NB4 (cell line): ENCODE measurements around the gene CTNND2.

Experiments
- POLR2A ChIP-seq: IDR thresholded peaks from 2 replicates; pipeline ENCODE4 v1.6.1; 2011; ENCODE audit warnings: mild to moderate bottlenecking; ENCODE audit not compliant: insufficient read length; ENCODE audit errors: extremely low read depth
- TF ChIP-seq, protein P1 (sequence below): IDR thresholded peaks from 2 replicates; pipeline ENCODE4 v1.6.1; 2011; ENCODE audit warnings: low read depth, low read length
- TF ChIP-seq, protein P2 (sequence below): IDR thresholded peaks from one replicate; pipeline ENCODE4 v1.5.1; 2012; ENCODE audit warnings: low read depth, low read length

DNA sequence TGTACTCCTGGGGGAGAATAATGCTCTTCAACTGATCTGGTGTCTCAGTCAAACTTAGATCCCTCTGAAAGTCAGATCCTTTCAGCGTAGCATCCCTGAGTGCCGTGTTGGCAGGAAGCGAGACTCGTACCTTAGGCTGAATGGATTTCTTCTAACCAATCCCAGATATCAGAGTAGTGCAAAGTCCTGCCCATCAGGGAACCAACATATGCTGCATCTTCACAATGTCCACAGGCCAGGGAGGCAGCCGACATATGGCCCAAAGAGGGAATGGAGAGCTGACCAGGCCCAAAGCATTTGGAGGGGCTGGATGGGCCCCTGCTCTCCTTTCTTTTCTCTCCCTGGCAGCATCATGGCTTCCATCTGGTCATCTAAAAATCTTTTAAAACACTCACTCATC is 646.2 kb downstream of the CTNND2 start:
- TF ChIP-seq, protein P1, sequence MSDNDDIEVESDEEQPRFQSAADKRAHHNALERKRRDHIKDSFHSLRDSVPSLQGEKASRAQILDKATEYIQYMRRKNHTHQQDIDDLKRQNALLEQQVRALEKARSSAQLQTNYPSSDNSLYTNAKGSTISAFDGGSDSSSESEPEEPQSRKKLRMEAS = no peak
- no peak for TF ChIP-seq POLR2A
- TF ChIP-seq, protein P2, sequence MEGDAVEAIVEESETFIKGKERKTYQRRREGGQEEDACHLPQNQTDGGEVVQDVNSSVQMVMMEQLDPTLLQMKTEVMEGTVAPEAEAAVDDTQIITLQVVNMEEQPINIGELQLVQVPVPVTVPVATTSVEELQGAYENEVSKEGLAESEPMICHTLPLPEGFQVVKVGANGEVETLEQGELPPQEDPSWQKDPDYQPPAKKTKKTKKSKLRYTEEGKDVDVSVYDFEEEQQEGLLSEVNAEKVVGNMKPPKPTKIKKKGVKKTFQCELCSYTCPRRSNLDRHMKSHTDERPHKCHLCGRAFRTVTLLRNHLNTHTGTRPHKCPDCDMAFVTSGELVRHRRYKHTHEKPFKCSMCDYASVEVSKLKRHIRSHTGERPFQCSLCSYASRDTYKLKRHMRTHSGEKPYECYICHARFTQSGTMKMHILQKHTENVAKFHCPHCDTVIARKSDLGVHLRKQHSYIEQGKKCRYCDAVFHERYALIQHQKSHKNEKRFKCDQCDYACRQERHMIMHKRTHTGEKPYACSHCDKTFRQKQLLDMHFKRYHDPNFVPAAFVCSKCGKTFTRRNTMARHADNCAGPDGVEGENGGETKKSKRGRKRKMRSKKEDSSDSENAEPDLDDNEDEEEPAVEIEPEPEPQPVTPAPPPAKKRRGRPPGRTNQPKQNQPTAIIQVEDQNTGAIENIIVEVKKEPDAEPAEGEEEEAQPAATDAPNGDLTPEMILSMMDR = no peak
